Endothelial cell of umbilical vein (primary cell): Measurements from ENCODE around the gene XRN1. TPM values are rescaled to one million over a fixed set of nuclear protein-coding genes. Genes with fewer than 3 reads are reported as not detected.

Source experiments
- BruUV-seq: library from RNA; stranded (reverse); fragments of 400-500 nt; replicated peaks from 2 replicates; lab custom pipeline; 2021; lab: Mats Ljungman, UMichigan
- CTCF ChIA-PET: fragments of 300-600, 350-600 bp; sonication (Branson Sonifier 250); formaldehyde crosslinking; loops from one replicate; lab custom pipeline; 2021; ENCODE audit warnings: antibody characterized with exemption, inconsistent platforms; lab: Charles Lee
- POLR2A ChIA-PET: fragments of 300-600, 350-600 bp; sonication (Branson Sonifier 250); formaldehyde crosslinking; loops from one replicate; lab custom pipeline; 2021; ENCODE audit warnings: antibody characterized with exemption, inconsistent platforms; lab: Charles Lee
- DNase-seq: peaks from one replicate; pipeline ENCODE4 v3.0.0-alpha.2; 2011; ENCODE audit warnings: low read depth, low spot score
- FAIRE-seq: peaks from 2 replicates; lab custom pipeline; 2011; peaks lifted over from hg19 to GRCh38; lab: Jason Lieb, UNC
- H2AFZ ChIP-seq: 2 replicates; pipeline ENCODE4 v1.6.0; 2012; ENCODE audit warnings: low read depth, low read length, control low read depth, inconsistent platforms
- H3K27ac ChIP-seq: 2 replicates; pipeline ENCODE4 v1.5.1; 2011; ENCODE audit warnings: low read depth, mild to moderate bottlenecking, control low read depth, low read length, moderate library complexity; ENCODE audit not compliant: insufficient read depth
- H3K27me3 ChIP-seq, 2 experiments: 2 replicates each; pipeline versions ENCODE4 v1.6.0 to v1.6.1; 2011; ENCODE audit warnings: low read length in 2 of 2, mixed read lengths in 1 of 2; ENCODE audit not compliant: control insufficient read depth in 2 of 2, insufficient read depth in 2 of 2
- H3K36me3 ChIP-seq, 2 experiments: 2 replicates in 1 of 2; 3 replicates in 1 of 2; pipeline ENCODE4 v1.5.1; 2011; ENCODE audit warnings: low read length in 2 of 2, mild to moderate bottlenecking in 1 of 2, moderate library complexity in 1 of 2; ENCODE audit not compliant: control insufficient read depth in 2 of 2, insufficient read depth in 2 of 2; ENCODE audit errors: extremely low read depth in 1 of 2
- H3K4me1 ChIP-seq: 3 replicates; pipeline ENCODE4 v1.5.1; 2011; ENCODE audit warnings: mild to moderate bottlenecking, low read length; ENCODE audit not compliant: control insufficient read depth, insufficient read depth; ENCODE audit errors: extremely low read depth
- H3K4me2 ChIP-seq: 2 replicates; pipeline ENCODE4 v1.6.1; 2011; ENCODE audit warnings: low read length, control low read depth, mixed read lengths; ENCODE audit not compliant: insufficient read depth
- H3K4me3 ChIP-seq, 3 experiments: fragments of 200-600 bp in 1 of 3; sonication (generic), shearing (Covaris generic) in 1 of 3; replicated peaks in 1 of 3; 2 replicates each; pipeline ENCODE4 v1.5.1; 2011 to 2016; ENCODE audit warnings: control low read depth in 3 of 3, low read length in 3 of 3, mild to moderate bottlenecking in 2 of 3, inconsistent platforms in 1 of 3, low read depth in 1 of 3, moderate library complexity in 1 of 3; ENCODE audit not compliant: insufficient read depth in 1 of 3
- H3K79me2 ChIP-seq: 2 replicates; pipeline ENCODE4 v1.6.0; 2012; ENCODE audit warnings: low read length, inconsistent platforms; ENCODE audit not compliant: control insufficient read depth, insufficient read depth
- H3K9ac ChIP-seq: replicated peaks from 2 replicates; pipeline ENCODE3; 2011; ENCODE audit warnings: low read length, control low read depth; ENCODE audit not compliant: insufficient read depth; ENCODE audit errors: extremely low read depth
- H3K9me1 ChIP-seq: replicated peaks from 3 replicates; pipeline ENCODE4 v1.6.0; 2011; ENCODE audit warnings: mild to moderate bottlenecking, low read length; ENCODE audit not compliant: control insufficient read depth, insufficient read depth; ENCODE audit errors: extremely low read depth
- H3K9me3 ChIP-seq: replicated peaks from 2 replicates; pipeline ENCODE4 v1.5.1; 2012; ENCODE audit warnings: low read length, inconsistent platforms; ENCODE audit not compliant: control insufficient read depth, insufficient read depth
- H4K20me1 ChIP-seq: replicated peaks from 2 replicates; pipeline ENCODE3; 2011; ENCODE audit warnings: mild to moderate bottlenecking, low read length; ENCODE audit not compliant: control insufficient read depth, insufficient read depth; ENCODE audit errors: extremely low read depth
- EZH2 ChIP-seq: IDR thresholded peaks from 2 replicates; pipeline ENCODE4 v1.6.1; 2012; ENCODE audit warnings: borderline replicate concordance, low read depth, mild to moderate bottlenecking, moderate library complexity, low read length, inconsistent platforms; ENCODE audit not compliant: severe bottlenecking
- FOS ChIP-seq: IDR thresholded peaks from 2 replicates; pipeline ENCODE4 v1.6.1; 2011; ENCODE audit warnings: mild to moderate bottlenecking, low read length, moderate library complexity, borderline replicate concordance; ENCODE audit not compliant: insufficient read depth
- GATA2 ChIP-seq: IDR thresholded peaks from 2 replicates; pipeline ENCODE4 v1.7.0; 2011; ENCODE audit warnings: low read depth, mild to moderate bottlenecking, moderate library complexity, mixed read lengths, low read length; ENCODE audit not compliant: insufficient read length, insufficient read depth
- JUN ChIP-seq: IDR thresholded peaks from 2 replicates; pipeline ENCODE4 v1.6.1; 2011; ENCODE audit warnings: borderline replicate concordance, low read depth; ENCODE audit not compliant: insufficient read length, insufficient read depth
- MYC ChIP-seq: IDR thresholded peaks from one replicate; pipeline ENCODE4 v1.6.1; 2011; ENCODE audit warnings: mild to moderate bottlenecking, low read depth, low read length
- POLR2A ChIP-seq: IDR thresholded peaks from 2 replicates; pipeline ENCODE4 v1.6.1; 2012; ENCODE audit warnings: low read depth, mild to moderate bottlenecking, control low read depth, low read length
- POLR2AphosphoS5 ChIP-seq: IDR thresholded peaks from 2 replicates; pipeline ENCODE4 v1.6.1; 2012; ENCODE audit warnings: low read depth, mild to moderate bottlenecking, control low read depth, low read length, moderate library complexity; ENCODE audit not compliant: insufficient read depth
- dilution Hi-C: fragments of 300-500 bp; cut with MboI; formaldehyde crosslinking; loops from one replicate; pipeline ENCODE4 v1.15.0; 2019; ENCODE audit warnings: low sequenced_read_pairs; ENCODE audit not compliant: extremely low pct_ligation_motif_present
- intact Hi-C: fragments of 100-400 bp; cut with micrococcal nuclease; formaldehyde crosslinking; loops from one replicate; pipeline ENCODE4 v1.10.0; 2022
- polyA plus RNA-seq, 4 experiments: library from polyadenylated mRNA; depleted of rRNA in 3 of 4; stranded (reverse) in 3 of 4; unstranded in 1 of 4; fragments of >200 nt; gene quantifications; 2 replicates each; pipeline versions ENCODE4 v1.2.1 to v1.2.3, GENCODE V29; 2011 to 2012; ENCODE audit warnings: missing spikeins in 1 of 4
- total RNA-seq: library from RNA; stranded (reverse); gene quantifications from 2 replicates; pipeline ENCODE4 v1.2.3, GENCODE V29; 2021
- TF ChIP-seq, protein P1 (sequence below): IDR thresholded peaks from 2 replicates; pipeline ENCODE4 v1.6.1; 2011; ENCODE audit not compliant: insufficient read depth, insufficient read length
- TF ChIP-seq, protein P2 (sequence below), 2 donors: IDR thresholded peaks; 1 replicate in 1 of 2; 2 replicates in 1 of 2; pipeline ENCODE4 v1.5.1; 2011; ENCODE audit warnings: low read length in 2 of 2, mild to moderate bottlenecking in 2 of 2, moderate library complexity in 2 of 2, control low read depth in 1 of 2, inconsistent platforms in 1 of 2, low read depth in 1 of 2; ENCODE audit not compliant: insufficient read depth in 1 of 2; ENCODE audit errors: extremely low read depth in 1 of 2

The XRN1 gene
- total and polyA plus RNA-seq, 2 donors (not counting 3 experiments of a cell fraction or from before 2014, with no cell fraction given), result 4.4 to 40.0 TPM

DNA sequence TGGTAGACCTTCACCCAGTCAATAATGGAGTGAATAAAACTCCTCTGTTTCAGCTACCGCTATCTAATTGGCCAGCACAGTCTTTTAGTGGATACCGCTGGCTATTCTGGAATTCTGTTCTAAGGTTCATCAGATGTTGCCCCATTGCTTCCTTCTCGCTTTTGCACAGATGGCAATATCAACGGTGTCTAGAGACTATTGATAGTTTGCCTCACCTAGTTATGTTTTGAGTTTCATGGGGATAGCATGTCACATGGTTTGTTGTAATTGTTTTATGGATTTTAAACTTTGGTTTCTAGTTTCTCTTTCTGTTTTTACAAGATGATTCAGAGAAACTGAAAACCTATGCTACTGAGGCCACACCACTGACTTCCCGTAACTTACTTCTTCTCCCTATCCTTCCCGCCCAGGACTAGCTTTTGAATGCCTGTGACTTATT, 2.0 kb downstream of the XRN1 start:
- H3K79me2 ChIP-seq, result peaks cover 52% of the 10 kb centered on the region
- no peaks in the 10 kb centered on the region for H3K9me1 ChIP-seq
- TF ChIP-seq MYC, result no peak
- TF ChIP-seq GATA2, result no peak
- no peak for TF ChIP-seq JUN
- TF ChIP-seq POLR2AphosphoS5, result no peak
- TF ChIP-seq, protein P1, sequence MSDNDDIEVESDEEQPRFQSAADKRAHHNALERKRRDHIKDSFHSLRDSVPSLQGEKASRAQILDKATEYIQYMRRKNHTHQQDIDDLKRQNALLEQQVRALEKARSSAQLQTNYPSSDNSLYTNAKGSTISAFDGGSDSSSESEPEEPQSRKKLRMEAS, result no peak
- TF ChIP-seq, protein P2, sequence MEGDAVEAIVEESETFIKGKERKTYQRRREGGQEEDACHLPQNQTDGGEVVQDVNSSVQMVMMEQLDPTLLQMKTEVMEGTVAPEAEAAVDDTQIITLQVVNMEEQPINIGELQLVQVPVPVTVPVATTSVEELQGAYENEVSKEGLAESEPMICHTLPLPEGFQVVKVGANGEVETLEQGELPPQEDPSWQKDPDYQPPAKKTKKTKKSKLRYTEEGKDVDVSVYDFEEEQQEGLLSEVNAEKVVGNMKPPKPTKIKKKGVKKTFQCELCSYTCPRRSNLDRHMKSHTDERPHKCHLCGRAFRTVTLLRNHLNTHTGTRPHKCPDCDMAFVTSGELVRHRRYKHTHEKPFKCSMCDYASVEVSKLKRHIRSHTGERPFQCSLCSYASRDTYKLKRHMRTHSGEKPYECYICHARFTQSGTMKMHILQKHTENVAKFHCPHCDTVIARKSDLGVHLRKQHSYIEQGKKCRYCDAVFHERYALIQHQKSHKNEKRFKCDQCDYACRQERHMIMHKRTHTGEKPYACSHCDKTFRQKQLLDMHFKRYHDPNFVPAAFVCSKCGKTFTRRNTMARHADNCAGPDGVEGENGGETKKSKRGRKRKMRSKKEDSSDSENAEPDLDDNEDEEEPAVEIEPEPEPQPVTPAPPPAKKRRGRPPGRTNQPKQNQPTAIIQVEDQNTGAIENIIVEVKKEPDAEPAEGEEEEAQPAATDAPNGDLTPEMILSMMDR (IDR thresholded peaks at IDR 0.05; ENCODE audit: extremely low read depth in 1 of 2, insufficient read depth in 1 of 2, low read depth in 1 of 2, low read length in 2 of 2), result no peak
- no peak for TF ChIP-seq FOS
- no peak for TF ChIP-seq POLR2A
- TF ChIP-seq EZH2, result no peak
- FAIRE-seq (no peak), DNase-seq (peak; percentile 14)
- H3K36me3 ChIP-seq, result peaks cover 0 to 6% of the 10 kb centered on the region in 2 experiments
- ChIA-PET CTCF (no interaction called here), POLR2A (no interaction called here)
- peak overlapping the region in 1 of 3 experiments; percentile 15 for H3K4me3 ChIP-seq
- H3K4me1 ChIP-seq, result peaks cover 20% of the 10 kb centered on the region
- BruUV-seq, result no TSS peak
- no peak overlapping the region for H3K9ac ChIP-seq
- no peak overlapping the region for H3K27ac ChIP-seq
- H3K27me3 ChIP-seq, result no peaks in the 10 kb centered on the region
- no peaks in the 10 kb centered on the region for H3K9me3 ChIP-seq
- H3K4me2 ChIP-seq, result peak overlapping the region; percentile 94
- H4K20me1 ChIP-seq, result no peaks in the 10 kb centered on the region
- no peak overlapping the region for H2AFZ ChIP-seq
- intact Hi-C loops (loop anchor here (5.0 to 10.0 kb wide), 2 partner anchors 151 to 559 kb away; partner anchors contain the start of genes PLS1 and U2SURP), dilution Hi-C loops (no loop called here)
